ENCODE data around the gene CAPN13.

The CAPN13 gene

GRCh38 chr2:30679426-30680088 is 127.7 kb downstream of the CAPN13 start:
- no peak for DNase-seq

- no peak for DNase-seq
Observed at GRCh38 chr2:30678410-30679137, 128.7 kb downstream of the CAPN13 start.

DNA sequence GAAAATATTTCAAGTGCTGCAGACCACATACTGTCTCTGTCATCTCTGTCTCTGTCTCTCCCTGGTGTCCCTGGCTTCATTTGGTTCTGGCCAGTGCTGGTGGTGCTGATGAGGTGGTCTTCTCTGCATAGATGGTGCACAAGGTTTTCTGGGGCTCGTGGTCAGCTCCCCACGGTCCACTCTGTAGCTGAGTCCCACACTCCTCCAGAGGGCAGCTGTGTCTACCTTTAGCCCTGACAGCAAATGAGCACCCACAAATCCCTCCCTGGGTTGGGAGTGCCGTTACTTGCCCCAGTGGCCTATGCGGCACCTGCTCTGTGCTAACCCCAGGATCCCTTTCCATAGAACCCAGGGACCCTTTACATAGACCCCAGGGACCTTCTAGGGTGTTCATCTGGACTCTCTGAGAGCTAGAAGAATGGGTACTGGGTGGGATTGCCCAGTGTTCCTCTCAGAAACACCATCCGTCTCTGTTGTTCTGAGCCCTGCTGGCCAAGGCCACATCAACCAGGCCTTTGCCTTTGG is 129.3 kb downstream of the CAPN13 start:
- no peak for DNase-seq

DNA sequence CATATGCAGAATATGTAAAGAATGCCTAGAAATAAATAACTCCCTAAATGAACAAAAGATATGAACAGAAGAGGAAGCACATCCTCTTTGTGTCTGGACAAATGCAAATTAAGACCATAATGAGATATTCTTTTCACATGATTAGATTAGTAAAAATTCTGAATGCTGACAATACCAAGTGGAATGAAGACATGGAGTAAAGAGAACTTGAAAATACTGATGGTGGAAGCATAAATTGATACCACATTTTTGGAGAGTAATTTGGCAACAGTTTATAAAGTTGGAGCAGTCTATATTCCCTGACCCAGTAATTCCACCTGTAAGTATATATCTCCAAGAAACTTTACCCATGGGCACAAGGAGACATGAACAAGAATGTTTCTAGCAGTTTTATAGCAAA is 130.0 kb downstream of the CAPN13 start:
- DNase-seq, result no peak

- DNase-seq, result no peak
Observed at GRCh38 chr2:30675758-30676157, 131.5 kb downstream of the CAPN13 start.

- DNase-seq, result no peak
Observed at GRCh38 chr2:30673127-30673526, 134.1 kb downstream of the CAPN13 start.
